K562 (cell line): ENCODE data around the gene GAA. TPM values are rescaled to one million over a fixed set of nuclear protein-coding genes. Genes with fewer than 3 reads are reported as not detected.

Experiments
- CBX5 ChIP-seq: IDR thresholded peaks from 2 replicates; pipeline ENCODE4 v1.6.1; 2014; ENCODE audit warnings: low read depth, borderline replicate concordance
- CGGBP1 ChIP-seq: fragments of 250-450 bp; sonication (Bioruptor Pico); IDR thresholded peaks from 2 replicates; pipeline ENCODE4 v1.9.0; 2021; ENCODE audit warnings: mild to moderate bottlenecking
- CLOCK ChIP-seq: fragments of 250-450 bp; sonication (Bioruptor Pico); IDR thresholded peaks from 2 replicates; pipeline ENCODE4 v1.4.0; 2020; ENCODE audit warnings: mild to moderate bottlenecking, moderate library complexity, borderline replicate concordance
- EZH2 ChIP-seq: IDR thresholded peaks from 2 replicates; pipeline ENCODE4 v1.6.1; 2012; ENCODE audit warnings: low read depth, mild to moderate bottlenecking, inconsistent platforms, low read length, borderline replicate concordance
- FIP1L1 ChIP-seq: fragments of 200-400 bp; formaldehyde crosslinking; IDR thresholded peaks from 2 replicates; pipeline ENCODE4 v1.6.1; 2018; ENCODE audit warnings: mild to moderate bottlenecking, low read depth, low read length; ENCODE audit not compliant: poor library complexity, severe bottlenecking
- JUND ChIP-seq, 2 experiments: IDR thresholded peaks; 2 replicates in 1 of 2; 3 replicates in 1 of 2; pipeline ENCODE4 v1.6.1; 2011; ENCODE audit warnings: borderline replicate concordance in 2 of 2, low read depth in 2 of 2, low read length in 2 of 2, improper control_type of control experiment in 1 of 2, missing biosample characterization in 1 of 2, missing genetic modification characterization in 1 of 2, missing genetic modification reagents in 1 of 2
- KDM4B ChIP-seq, 2 experiments: fragments of 450-650 bp in 1 of 2; sonication (generic) in 1 of 2; IDR thresholded peaks; 2 replicates each; pipeline ENCODE4 v1.6.1; 2016 to 2017; ENCODE audit warnings: borderline replicate concordance in 2 of 2, antibody characterized with exemption in 1 of 2, low read depth in 1 of 2, mild to moderate bottlenecking in 1 of 2
- MAFK ChIP-seq: IDR thresholded peaks from 2 replicates; pipeline ENCODE4 v1.6.1; 2011; ENCODE audit warnings: low read length, improper control_type of control experiment
- NCOA1 ChIP-seq: fragments of 450-650 bp; IDR thresholded peaks from 2 replicates; pipeline ENCODE4 v1.6.1; 2016; ENCODE audit warnings: low read depth
- PCBP2 ChIP-seq: fragments of 200-400 bp; formaldehyde crosslinking; IDR thresholded peaks from 2 replicates; pipeline ENCODE4 v1.6.1; 2018; ENCODE audit warnings: low read length, low read depth, mild to moderate bottlenecking, moderate library complexity; ENCODE audit not compliant: poor library complexity, severe bottlenecking
- PHF21A ChIP-seq: fragments of 450-650 bp; IDR thresholded peaks from 2 replicates; pipeline ENCODE4 v1.6.1; 2017; ENCODE audit warnings: low read depth, borderline replicate concordance
- RBM39 ChIP-seq: fragments of 200-400 bp; formaldehyde crosslinking; optimal IDR thresholded peaks from 2 replicates; pipeline ENCODE3; 2018; ENCODE audit warnings: low read depth, low read length
- TRIM28 ChIP-seq: fragments of 450-650 bp; IDR thresholded peaks from 2 replicates; pipeline ENCODE4 v1.6.1; 2017
- ZBTB5 ChIP-seq: fragments of 450-650 bp; IDR thresholded peaks from 2 replicates; pipeline ENCODE4 v1.6.1; 2017; ENCODE audit warnings: antibody characterized with exemption
- ZFX ChIP-seq: sonication (generic); formaldehyde crosslinking; IDR thresholded peaks from 2 replicates; pipeline ENCODE4 v1.8.0; 2022; ENCODE audit warnings: mild to moderate bottlenecking, missing genetic modification reagents, moderate library complexity
- polyA plus RNA-seq, 8 experiments: library from polyadenylated mRNA; depleted of rRNA in 4 of 8; stranded (reverse) in 5 of 8; unstranded in 3 of 8; fragments of >200 nt; fragmentation: Nextera tagmentation in 2 of 8; fragmentation: Illumina TruSeq in 1 of 8; extraction: Ambion mirVana in 2 of 8; extraction: Trizol in 1 of 8; gene quantifications; 2 replicates each; pipeline versions ENCODE4 v1.2.1 to v1.2.3, GENCODE V29; 2011 to 2014; ENCODE audit warnings: inconsistent platforms in 1 of 8, missing spikeins in 1 of 8
- total RNA-seq, 7 experiments: library from RNA; depleted of rRNA in 6 of 7; stranded (reverse); fragments of >200 nt in 6 of 7; fragmentation: Illumina TruSeq in 2 of 7; extraction: Trizol in 2 of 7; gene quantifications; 2 replicates each; pipeline versions ENCODE4 v1.2.1 to v1.2.3, GENCODE V29; 2011 to 2021; ENCODE audit warnings: low replicate concordance in 1 of 7

The GAA gene
- total and polyA plus RNA-seq, 9 of the 15 experiments (the other 6 are each of a cell fraction or from before 2014, with no cell fraction given): 0.15 to 6.4 (median 1.7) TPM

GRCh38 chr17:80119839-80120238, 18.5 kb downstream of the GAA start (continued):
- no peak for TF ChIP-seq EZH2
- TF ChIP-seq KDM4B (IDR thresholded peaks at IDR 0.05; ENCODE audit: borderline replicate concordance in 2 of 2, low read depth in 1 of 2): no peak
- no peak for TF ChIP-seq PCBP2
- no peak for TF ChIP-seq MAFK
- no peak for TF ChIP-seq ZBTB5
- TF ChIP-seq NCOA1: 0 out of 2 replicates have a peak, but pooled peaks have one; percentile 45
- TF ChIP-seq RBM39: no peak
- TF ChIP-seq FIP1L1: no peak
- TF ChIP-seq TRIM28: no peak
- no peak for TF ChIP-seq CBX5
- TF ChIP-seq PHF21A: no peak
- TF ChIP-seq CLOCK: no peak
- TF ChIP-seq JUND (IDR thresholded peaks at IDR 0.05; ENCODE audit: borderline replicate concordance, low read depth, low read length): peak; percentile 26; the same call in 1 of the 2 replicates
- TF ChIP-seq JUND (tag; IDR thresholded peaks at IDR 0.05; ENCODE audit: borderline replicate concordance, low read depth, low read length): no peak
- TF ChIP-seq ZFX (CRISPR knock-in tag): no peak
- TF ChIP-seq CGGBP1: no peak
